Epithelial cell of esophagus (primary cell): ENCODE results near the gene TCF7L2.

Experiments
- DNase-seq: peaks from one replicate; pipeline ENCODE4 v3.0.0; 2010; ENCODE audit warnings: low read depth
- H3K4me3 ChIP-seq: 2 replicates; pipeline ENCODE4 v1.5.1; 2011; ENCODE audit warnings: mild to moderate bottlenecking, low read length, control low read depth
- CTCF ChIP-seq: IDR thresholded peaks from 2 replicates; pipeline ENCODE4 v1.5.1; 2011; ENCODE audit warnings: low read depth, mild to moderate bottlenecking, low read length, control low read depth, inconsistent platforms; ENCODE audit not compliant: insufficient read depth; ENCODE audit errors: missing control alignments

TCF7L2 gene

GRCh38 chr10:113030453-113030852, 80.4 kb downstream of the TCF7L2 start:
- peak; percentile 53 for DNase-seq
- no peak overlapping the region for H3K4me3 ChIP-seq
- TF ChIP-seq CTCF = no peak

- no peak for TF ChIP-seq CTCF
These were observed 81.1 kb downstream of the TCF7L2 start for GRCh38 chr10:113031147-113031546.

GRCh38 chr10:113033991-113034390, 83.9 kb downstream of the TCF7L2 start:
- no peak for DNase-seq
- TF ChIP-seq CTCF = no peak

More at GRCh38 chr10:113031147-113031546, 81.1 kb downstream of the TCF7L2 start:
- H3K4me3 ChIP-seq = no peak overlapping the region
- DNase-seq = no peak

GRCh38 chr10:113035732-113036312, 85.8 kb downstream of the TCF7L2 start:
- DNase-seq = no peak
- no peak for TF ChIP-seq CTCF
- no peak overlapping the region for H3K4me3 ChIP-seq

More at GRCh38 chr10:113033991-113034390, 83.9 kb downstream of the TCF7L2 start:
- no peak overlapping the region for H3K4me3 ChIP-seq

- no peak for DNase-seq
These were observed 86.6 kb downstream of the TCF7L2 start for GRCh38 chr10:113036619-113037018.

GRCh38 chr10:113037218-113037617, 87.2 kb downstream of the TCF7L2 start:
- no peak overlapping the region for H3K4me3 ChIP-seq
- DNase-seq = no peak
- TF ChIP-seq CTCF = no peak

More at GRCh38 chr10:113036619-113037018, 86.6 kb downstream of the TCF7L2 start:
- H3K4me3 ChIP-seq = no peak overlapping the region
- no peak for TF ChIP-seq CTCF

- no peak for TF ChIP-seq CTCF
- DNase-seq = no peak
- H3K4me3 ChIP-seq = no peak overlapping the region
These were observed 88.1 kb downstream of the TCF7L2 start for GRCh38 chr10:113038183-113038582.
